Measurements from ENCODE around the gene ARPC5. TPM values are rescaled to one million over a fixed set of nuclear protein-coding genes. Genes with fewer than 3 reads are reported as not detected.

ARPC5 gene
- total and polyA plus RNA-seq, 7 donors: 11.6 to 31.8 (median 13.9) TPM

- H3K9me3 ChIP-seq: no peaks in the 10 kb centered on the region
- no peaks in the 10 kb centered on the region for H3K36me3 ChIP-seq (ENCODE audit: insufficient read depth in 1 of 2, low read depth in 1 of 2)
- TF ChIP-seq, protein P1, sequence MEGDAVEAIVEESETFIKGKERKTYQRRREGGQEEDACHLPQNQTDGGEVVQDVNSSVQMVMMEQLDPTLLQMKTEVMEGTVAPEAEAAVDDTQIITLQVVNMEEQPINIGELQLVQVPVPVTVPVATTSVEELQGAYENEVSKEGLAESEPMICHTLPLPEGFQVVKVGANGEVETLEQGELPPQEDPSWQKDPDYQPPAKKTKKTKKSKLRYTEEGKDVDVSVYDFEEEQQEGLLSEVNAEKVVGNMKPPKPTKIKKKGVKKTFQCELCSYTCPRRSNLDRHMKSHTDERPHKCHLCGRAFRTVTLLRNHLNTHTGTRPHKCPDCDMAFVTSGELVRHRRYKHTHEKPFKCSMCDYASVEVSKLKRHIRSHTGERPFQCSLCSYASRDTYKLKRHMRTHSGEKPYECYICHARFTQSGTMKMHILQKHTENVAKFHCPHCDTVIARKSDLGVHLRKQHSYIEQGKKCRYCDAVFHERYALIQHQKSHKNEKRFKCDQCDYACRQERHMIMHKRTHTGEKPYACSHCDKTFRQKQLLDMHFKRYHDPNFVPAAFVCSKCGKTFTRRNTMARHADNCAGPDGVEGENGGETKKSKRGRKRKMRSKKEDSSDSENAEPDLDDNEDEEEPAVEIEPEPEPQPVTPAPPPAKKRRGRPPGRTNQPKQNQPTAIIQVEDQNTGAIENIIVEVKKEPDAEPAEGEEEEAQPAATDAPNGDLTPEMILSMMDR (IDR thresholded peaks at IDR 0.05): no peak
- no peaks in the 10 kb centered on the region for H3K27me3 ChIP-seq (ENCODE audit: insufficient read depth in 3 of 3, low read length in 2 of 3)
- H3K27ac ChIP-seq: no peak overlapping the region
- DNase-seq (no peak), ATAC-seq (no peak)
- no peak overlapping the region for H3K4me3 ChIP-seq
- H3K4me1 ChIP-seq: no peaks in the 10 kb centered on the region
- intact Hi-C loops (cut with DNase I): loop anchor here (1.0 to 2.0 kb wide), 2 partner anchors 260 to 262 kb away; no protein-coding TSS in a partner anchor
Measured at GRCh38 chr1:183654706-183655105, 19.1 kb upstream of the ARPC5 start.

GRCh38 chr1:183653876-183654451 is 18.4 kb upstream of the ARPC5 start:
- 72 to 82% (median 82%) methylated on average over 4 of the region's 4 CpGs for WGBS, 3 donors
- Histone ChIP-seq H3K27ac (no peak overlapping the region), H3K4me1 (no peaks in the 10 kb centered on the region)

DNA sequence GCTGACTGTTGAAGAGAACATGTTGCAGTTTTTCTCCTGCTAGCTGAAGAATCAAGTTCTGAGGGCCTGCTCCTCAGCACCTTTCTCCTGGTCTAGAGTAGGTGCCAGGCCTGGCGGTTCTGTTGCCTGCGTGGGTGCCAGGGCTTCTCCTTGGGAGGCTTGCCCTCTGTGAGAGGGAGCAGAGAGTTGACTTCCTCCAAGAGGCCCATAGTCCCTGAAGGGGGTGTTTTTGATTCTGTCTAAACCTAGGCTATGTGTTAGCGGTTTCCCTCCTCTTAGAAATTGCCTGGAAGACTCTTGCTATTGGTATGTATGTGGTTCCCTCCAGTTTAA is 17.8 kb upstream of the ARPC5 start:
- TF ChIP-seq, protein P1 (IDR thresholded peaks at IDR 0.05): no peak
- Histone ChIP-seq H3K4me1 (no peaks in the 10 kb centered on the region), H3K27ac (no peak overlapping the region), H3K36me3 (ENCODE audit: insufficient read depth in 1 of 2, low read depth in 1 of 2) (no peaks in the 10 kb centered on the region), H3K4me3 (no peak overlapping the region), H3K9me3 (no peaks in the 10 kb centered on the region), H3K27me3 (ENCODE audit: insufficient read depth in 3 of 3, low read length in 2 of 3) (no peaks in the 10 kb centered on the region)
- DNase-seq (no peak), ATAC-seq (no peak)
- 91 to 96% (median 92%) methylated on average over 3 of the region's 3 CpGs for WGBS, 3 donors
- intact Hi-C loops (cut with DNase I): no loop called here

More at GRCh38 chr1:183653876-183654451, 18.4 kb upstream of the ARPC5 start:
- ATAC-seq (no peak), DNase-seq (no peak)
- Histone ChIP-seq H3K27me3 (ENCODE audit: insufficient read depth in 3 of 3, low read length in 2 of 3) (no peaks in the 10 kb centered on the region), H3K9me3 (no peaks in the 10 kb centered on the region), H3K4me3 (no peak overlapping the region), H3K36me3 (ENCODE audit: insufficient read depth in 1 of 2, low read depth in 1 of 2) (no peaks in the 10 kb centered on the region)
- intact Hi-C loops (cut with DNase I): loop anchor here in 1 of 2 donors (2.0 kb wide), 1 partner anchor 261 kb away; no protein-coding TSS in a partner anchor
- TF ChIP-seq, protein P1 (IDR thresholded peaks at IDR 0.05): no peak

GRCh38 chr1:183652547-183653461 is 17.2 kb upstream of the ARPC5 start, which contains the start of gene APOBEC4:
Gene APOBEC4 (minus strand): TSS chr1:183653316. CDS start chr1:183648781, 4,535 bp downstream.
- Histone ChIP-seq H3K4me1 (no peaks in the 10 kb centered on the region), H3K36me3 (ENCODE audit: insufficient read depth in 1 of 2, low read depth in 1 of 2) (no peaks in the 10 kb centered on the region), H3K27me3 (ENCODE audit: insufficient read depth in 3 of 3, low read length in 2 of 3) (no peaks in the 10 kb centered on the region), H3K9me3 (no peaks in the 10 kb centered on the region), H3K4me3 (no peak within 1 kb of the TSS), H3K27ac (no peak within 1 kb of the TSS)
- intact Hi-C loops (cut with DNase I): no loop called here
- 58 to 65% (median 59%) methylated on average over 5 of the region's 5 CpGs for WGBS, 3 donors
- TF ChIP-seq, protein P1 (IDR thresholded peaks at IDR 0.05): no peak
- no peak for DNase-seq
- no peak for ATAC-seq
